GM18517 (cell line): ENCODE results near the gene CSNK1G1.
"Not testable (repeated sequence)": the region's sequence is repeated elsewhere in the genome, so short reads cannot be mapped to it uniquely, and the experiment has no call there.

Experiments used
- ATAC-seq: cut with Tn5 transposase; IDR thresholded peaks from one replicate; pipeline ENCODE4 v1.9.1; 2021; ENCODE audit warnings: mild to moderate bottlenecking, moderate library complexity; ENCODE audit not compliant: unreplicated experiment

Gene CSNK1G1

DNA sequence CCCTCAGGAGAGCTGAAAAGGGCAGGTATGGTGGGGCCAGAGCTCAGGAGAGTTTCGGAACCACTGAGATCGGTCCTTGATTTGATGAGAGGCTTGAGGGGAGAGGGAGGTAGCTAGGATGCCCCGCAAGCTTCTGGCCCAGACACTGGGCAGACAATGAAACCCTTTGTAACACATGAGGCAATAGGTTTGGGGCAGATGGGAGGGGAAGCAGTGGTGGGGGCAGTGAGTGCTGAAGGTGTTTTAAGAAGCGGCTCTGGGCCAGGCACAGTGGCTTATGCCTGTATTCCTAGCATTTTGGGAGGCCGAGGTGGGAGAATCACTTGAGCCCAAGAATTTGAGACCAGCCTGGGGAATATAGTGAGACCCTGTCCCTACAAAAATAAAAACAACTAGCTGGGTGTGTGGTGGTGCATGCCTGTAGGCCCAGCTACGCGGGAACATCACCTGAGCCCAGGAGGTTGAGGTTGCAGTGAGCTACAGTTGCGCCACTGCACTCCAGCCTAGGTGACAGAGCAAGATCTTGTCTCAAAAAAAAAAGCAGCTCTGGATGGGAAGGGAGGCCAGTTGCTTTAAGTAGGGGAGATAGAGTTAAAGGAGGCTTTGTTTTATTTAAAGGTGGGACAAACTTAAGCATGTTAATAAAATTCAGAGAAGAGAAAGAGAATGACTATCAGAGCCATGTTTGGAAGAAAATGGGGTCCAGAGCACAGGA lies 214.0 kb downstream of the CSNK1G1 start:
- no peak for ATAC-seq

DNA sequence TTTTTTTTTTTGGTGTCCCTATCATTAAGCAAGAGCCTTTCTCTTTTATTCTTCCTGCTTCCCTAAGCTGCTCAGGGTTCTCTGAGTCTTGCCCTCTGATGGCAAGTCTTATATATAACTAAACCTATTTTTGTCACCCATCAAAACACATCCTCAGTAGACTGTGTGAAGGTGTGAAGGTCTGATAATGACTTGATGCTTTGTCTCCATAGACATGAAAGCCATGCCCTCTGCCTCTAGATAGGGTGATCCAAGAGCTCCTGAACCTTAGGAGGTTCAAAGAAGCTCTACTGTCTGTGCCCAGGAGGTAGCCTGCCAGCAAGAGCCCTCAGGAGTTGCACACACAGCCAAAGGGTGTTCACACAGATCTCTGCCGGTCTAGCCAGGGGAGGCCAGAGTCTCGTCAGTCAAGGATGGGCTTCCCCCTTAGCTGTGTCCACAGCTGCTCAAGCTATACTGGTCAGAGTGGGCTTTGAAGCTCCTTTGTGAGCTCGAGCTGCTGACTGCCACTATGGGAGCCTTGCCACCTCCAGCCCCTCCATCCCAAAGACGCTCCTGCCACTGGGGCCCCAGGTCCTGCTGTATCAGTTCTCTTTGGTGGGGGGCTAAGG lies 217.5 kb downstream of the CSNK1G1 start:
- ATAC-seq, result no peak

DNA sequence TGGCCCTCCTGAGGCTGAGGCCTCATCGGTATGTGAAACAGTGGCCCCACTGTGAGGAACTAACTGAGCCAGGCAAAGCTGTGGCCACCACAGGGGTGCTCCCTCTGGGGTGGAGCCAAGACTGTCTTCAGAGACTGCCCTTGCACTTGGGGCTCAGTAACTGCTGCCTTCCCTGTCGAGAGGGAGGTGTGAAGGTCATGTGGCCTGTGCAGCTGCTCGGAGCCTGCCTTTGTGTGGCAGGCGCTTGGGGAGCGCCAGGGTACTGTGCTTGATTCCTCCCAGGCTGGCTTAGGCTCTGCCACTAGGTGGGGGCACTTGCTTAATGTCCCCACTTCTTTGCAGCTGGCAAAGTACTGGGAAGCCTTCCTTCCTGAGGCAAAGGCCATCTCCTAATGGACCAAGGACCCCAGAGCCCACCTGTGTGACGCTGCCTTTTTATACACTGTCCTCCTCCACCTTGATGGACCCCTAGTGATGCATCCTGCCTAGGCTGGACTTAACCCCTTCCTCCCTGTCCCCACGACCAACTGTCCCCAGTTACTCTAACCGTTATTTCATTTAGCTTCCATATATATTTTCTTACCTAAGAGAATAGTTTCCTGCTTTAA lies 218.6 kb downstream of the CSNK1G1 start:
- no peak for ATAC-seq

DNA sequence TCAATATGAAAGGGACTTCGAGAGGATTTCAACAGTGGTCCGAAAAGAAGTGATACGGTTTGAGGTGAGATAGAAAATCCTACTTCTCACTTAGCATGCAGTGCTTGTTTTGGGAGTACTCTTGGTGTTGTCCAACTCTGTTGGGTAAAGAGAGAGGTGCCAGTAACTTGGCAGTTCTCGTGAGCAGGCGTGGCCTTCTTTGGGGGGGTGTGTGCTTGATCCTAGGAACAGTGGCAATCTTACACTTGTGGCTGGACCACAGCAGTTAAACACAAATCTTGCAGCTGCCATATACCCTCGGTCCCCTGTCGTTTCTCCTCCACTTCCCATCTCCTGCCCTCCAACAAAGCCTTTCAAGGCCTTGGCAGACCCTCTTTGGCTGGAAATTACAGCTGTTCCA lies 219.6 kb downstream of the CSNK1G1 start:
- no peak for ATAC-seq

DNA sequence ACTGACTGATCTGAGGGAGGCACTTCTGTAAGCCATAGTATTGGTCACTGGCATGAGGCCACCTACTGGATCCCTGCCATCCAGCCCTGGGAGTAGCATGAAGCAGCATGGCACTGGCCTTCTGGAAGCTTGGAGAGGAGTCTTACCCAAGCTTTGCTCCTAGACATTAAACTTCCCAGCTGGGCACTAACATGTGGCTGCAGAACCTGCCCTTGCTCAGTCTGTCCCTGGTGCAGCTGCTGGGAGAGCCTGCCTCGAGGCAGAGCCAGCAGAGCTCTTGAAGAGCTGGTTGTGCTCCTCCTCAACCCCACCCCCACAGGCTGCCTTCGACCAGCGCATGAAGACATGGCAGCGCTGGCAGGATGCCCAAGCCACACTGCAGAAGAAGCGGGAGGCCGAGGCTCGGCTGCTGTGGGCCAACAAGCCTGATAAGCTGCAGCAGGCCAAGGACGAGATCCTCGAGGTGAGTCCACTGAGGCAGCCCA lies 221.6 kb downstream of the CSNK1G1 start:
- ATAC-seq, result no peak

DNA sequence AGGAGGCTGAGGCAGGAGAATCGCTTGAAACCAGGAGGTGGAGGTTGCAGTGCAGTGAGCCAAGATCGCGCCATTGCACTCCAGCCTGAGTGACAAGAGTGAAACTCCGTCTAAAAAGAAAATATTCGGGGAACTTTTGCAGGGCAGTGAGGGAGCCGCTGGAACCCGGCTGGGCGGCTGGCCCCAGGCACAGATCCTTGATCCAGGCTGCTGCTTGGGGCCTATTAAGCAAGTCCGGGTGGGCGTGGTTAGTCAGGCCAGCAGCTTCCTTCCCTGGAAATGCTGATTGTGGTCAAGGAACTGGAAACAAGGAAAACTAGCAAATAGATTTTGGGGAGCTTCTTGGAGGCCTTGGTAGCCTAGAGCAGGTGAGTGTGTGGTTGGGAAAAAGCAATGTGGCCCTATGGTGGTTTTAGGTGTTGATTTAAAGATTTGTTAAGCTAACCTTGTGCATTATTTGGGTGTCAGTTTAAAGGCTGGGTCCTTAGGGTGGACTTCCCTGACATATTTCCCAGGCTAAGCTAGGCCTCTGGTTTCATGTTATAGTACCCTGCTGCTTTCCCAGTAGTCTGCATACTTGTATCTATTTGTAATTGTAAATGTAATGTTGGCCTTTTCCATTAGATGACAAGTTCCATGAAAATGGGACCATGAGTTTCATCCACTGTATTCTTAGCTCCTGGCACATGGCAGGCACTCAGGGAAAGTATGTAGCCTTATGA lies 222.2 kb downstream of the CSNK1G1 start:
- no peak for ATAC-seq

DNA sequence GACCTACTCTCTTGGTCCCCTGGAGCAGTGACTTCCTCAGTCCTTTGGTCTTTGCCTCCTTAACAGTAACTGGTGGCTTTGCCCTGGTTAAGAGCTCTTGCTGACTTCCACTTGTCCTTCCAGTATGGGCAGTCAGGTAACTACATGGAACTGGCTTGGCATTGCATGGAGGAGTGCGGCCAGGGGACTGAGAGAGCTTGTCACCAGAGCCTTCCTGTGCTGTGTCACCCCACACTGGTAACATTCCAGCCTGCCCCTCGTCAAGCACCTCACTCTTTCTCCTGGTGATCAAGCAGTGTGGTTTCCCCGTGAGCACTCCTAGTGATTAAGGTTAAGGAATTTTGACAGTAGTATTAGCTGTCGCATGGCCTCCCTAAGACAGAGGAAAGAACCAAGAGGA lies 223.8 kb downstream of the CSNK1G1 start:
- no peak for ATAC-seq

DNA sequence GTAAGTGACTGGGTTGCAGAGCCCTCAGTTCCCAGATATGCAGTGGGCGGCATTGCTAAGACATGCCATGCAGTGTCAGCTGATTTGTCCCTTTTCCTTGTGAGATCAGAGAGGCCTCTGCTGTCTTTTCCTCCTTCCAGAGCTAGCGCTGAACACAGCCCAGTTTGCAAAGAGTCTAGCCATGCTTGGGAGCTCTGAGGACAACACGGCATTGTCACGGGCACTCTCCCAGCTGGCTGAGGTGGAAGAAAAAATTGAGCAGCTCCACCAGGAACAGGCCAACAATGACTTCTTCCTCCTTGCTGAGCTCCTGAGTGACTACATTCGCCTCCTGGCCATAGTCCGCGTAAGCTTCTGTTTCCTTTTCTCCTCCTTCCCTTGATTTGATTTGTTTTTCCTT lies 224.4 kb downstream of the CSNK1G1 start:
- no peak for ATAC-seq

DNA sequence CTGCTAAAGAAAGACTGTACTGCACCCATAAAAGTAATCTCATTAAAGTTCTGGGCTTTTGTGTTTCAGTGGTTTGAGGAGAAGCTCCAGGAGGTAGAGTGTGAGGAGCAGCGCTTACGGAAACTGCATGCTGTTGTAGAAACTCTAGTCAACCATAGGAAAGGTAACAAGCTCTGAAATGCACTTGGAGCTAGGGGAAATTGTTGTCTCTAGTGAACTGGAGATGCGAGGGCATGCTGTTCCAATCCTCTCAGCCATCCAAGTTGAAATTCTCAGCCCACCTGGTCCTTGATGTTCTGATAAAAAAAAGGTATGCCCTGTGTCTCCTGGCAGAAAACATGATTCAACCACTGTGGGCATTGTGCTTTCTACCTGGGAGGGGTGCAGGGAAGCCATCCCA lies 225.8 kb downstream of the CSNK1G1 start:
- ATAC-seq, result no peak

DNA sequence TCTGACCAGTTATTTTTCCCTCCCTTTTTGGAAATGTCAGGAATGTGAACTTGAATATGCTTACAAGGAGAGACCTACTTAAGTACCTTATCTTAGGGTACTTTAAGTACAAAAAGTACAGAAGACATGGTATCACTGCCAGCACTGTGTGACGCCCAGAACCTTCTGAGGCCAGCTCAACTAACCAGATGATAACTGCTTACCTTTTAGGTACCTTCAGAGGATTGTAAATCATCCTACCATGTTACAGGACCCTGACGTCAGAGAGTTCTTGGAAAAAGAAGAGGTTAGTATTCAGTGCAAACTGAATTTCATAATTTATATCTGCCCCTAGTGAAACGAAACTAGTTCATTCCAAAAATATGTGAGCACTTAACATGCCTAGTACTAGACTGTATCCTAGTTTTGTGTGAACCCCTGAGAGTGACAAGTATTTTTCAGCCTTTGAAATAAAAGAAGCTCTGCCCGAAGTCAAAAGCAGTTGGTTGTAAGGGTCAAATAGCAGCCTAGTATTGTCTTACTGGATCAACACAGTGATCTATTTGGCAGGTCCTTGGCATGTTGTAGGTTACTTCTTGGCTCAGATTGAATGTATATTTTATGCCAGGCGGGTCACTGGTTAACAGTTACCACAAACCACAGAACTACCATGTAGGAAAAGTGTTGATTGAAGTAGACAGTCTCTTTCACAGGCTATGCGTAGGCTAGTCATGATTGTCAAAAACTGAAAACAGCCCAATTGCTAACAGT lies 228.3 kb downstream of the CSNK1G1 start:
- no peak for ATAC-seq

DNA sequence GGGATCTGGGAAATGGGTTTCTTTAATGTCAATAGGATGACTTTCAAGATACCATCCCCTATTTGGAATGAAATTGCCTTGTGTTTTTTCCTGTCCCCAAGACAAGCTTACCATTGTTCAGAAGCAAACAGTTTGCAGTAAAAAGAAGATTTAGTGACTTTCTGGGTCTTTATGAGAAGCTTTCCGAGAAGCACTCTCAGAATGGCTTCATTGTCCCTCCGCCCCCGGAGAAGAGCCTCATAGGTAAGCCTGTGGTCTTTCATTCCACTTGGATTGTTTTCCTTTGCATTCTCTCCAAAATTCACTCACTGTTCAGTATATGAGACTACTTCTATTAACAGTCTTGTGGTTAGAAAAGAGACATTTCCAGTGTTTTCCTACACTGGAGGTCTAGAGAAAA lies 230.0 kb downstream of the CSNK1G1 start:
- no peak for ATAC-seq

DNA sequence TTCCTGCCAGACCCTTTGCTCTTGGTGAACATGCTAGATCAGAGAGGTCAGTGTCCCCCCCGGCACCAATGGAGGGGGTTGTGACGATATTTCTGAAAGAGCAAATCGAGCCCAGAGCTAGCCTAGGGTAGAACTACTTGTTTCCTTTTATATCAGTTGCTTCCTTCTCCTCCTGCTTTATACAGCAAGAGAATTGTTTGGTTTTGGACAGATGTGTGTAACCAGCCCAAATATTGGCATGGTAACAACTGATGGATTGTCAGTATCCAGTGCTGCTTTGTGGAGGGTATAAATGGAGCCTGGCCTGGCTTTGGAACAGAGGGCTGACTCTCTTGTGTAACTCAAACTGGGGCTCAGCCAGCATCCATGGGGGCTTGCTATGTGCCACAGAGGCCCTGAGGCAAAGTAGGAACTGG lies 233.0 kb downstream of the CSNK1G1 start:
- ATAC-seq, result no peak

DNA sequence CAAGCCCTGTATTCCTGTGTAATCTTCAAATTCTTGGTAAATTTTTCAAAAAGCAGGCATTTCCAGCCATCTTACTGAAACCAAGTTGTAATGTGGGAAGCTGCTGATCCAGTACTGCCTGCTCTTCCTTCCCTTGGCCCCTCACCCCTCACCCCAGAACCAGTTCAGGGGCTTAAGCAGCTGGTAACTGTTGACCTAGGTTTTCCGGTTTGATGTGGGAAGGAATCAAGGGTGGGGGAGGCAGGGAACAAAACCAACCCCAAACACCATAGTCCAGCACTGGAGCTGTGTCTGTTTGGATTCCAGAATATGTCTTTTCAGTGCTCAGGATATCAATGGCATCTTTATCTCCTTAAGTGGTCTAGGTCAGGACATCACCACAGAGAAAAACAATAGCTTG lies 233.5 kb downstream of the CSNK1G1 start:
- no peak for ATAC-seq

DNA sequence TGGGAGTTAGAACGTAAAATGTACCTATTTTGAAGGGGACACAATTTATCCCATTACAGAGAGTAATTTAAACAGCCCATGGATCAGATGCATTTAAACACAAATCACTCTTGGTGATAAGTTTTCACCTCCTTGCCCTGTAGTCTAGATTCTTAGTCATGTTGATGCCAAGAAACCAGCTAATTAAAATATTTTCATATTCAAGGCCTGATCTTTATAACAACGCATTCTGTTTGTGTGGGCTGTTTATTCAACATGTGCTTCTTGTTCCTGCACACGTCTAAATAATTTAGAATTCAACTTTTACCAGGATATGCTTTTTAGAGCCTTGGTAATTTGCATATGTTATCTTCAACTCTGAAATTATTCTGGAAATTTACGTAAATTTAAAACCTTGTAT lies 234.4 kb downstream of the CSNK1G1 start:
- ATAC-seq, result no peak

DNA sequence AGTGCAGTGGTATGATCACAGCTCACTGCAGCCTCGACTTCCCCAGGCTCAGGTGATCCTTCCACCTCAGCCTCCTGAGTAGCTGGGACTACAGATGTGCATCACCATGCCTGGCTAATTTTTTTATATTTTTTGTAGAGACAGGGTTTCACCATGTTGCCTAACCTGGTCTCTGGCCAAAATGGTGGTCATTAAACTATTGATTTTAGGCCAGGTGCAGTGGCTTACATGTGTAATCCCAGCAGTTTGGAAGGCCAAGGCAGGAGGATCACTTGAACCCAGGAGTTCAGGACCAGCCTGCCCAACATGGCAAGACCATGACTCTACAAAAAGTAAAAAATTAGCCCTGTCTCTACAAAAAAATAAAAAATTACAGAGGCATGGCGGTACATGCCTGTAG lies 235.7 kb downstream of the CSNK1G1 start:
- not testable (repeated sequence) for ATAC-seq

DNA sequence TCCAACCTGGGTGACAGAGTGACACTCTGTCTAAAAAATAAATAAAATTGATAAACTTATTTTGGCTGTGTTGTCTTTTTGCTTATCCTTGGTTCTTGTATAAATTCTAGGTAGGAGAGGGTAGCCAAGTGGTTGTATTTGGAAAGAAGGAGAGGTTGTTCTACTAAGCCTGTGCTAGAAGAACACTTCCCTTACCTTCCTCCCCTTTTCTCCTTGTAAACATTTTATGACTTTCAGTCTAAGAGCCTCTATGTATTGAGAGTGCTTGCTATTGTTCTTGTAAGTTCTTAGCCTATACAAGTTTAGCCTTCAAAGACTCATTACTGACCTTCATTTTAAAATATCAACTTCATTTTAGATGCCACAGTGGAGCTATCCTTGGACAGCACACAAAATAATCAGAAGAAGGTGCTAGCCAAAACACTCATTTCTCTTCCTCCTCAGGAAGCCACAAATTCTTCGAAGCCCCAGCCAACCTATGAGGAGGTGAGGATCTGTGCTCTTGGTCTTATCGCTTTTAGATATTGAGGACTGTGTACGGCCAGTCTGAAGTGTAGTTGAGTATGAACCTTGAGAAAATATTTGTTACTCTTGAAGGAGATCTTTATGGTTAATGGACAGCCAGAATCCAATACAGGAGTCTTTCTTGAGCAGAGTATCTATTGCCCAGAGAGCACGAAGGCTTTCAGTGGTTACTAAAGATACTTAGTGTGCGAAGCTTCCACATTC lies 238.1 kb downstream of the CSNK1G1 start:
- ATAC-seq, result no peak
